ENCODE measurements around the gene ABCB8.

ABCB8 gene

GRCh38 chr7:151028131-151028947 is at the start of gene ABCB8:
Gene ABCB8 (plus strand): TSS chr7:151028450. CDS start chr7:151028516, 66 bp downstream.
- DNase-seq, result peak; percentile 96

- no peak for DNase-seq
Observed at GRCh38 chr7:150979713-150980390, 48.4 kb upstream of the ABCB8 start.

- no peak for DNase-seq
Observed at GRCh38 chr7:150980663-150981062, 47.6 kb upstream of the ABCB8 start.

GRCh38 chr7:150981644-150982043 is 46.6 kb upstream of the ABCB8 start:
- no peak for DNase-seq

GRCh38 chr7:150982351-150982750 is 45.9 kb upstream of the ABCB8 start:
- DNase-seq, result no peak

- DNase-seq, result no peak
Observed at GRCh38 chr7:150983893-150984368, 44.3 kb upstream of the ABCB8 start.

- no peak for DNase-seq
Observed at GRCh38 chr7:150986099-150986512, 42.1 kb upstream of the ABCB8 start.

- DNase-seq, result no peak
Observed at GRCh38 chr7:150986556-150986955, 41.7 kb upstream of the ABCB8 start.

- peak; percentile 83 for DNase-seq
Observed at GRCh38 chr7:150988230-150989226, 39.7 kb upstream of the ABCB8 start.

GRCh38 chr7:150989456-150989855 is 38.8 kb upstream of the ABCB8 start:
- DNase-seq, result no peak

GRCh38 chr7:150990416-150991186 is 37.6 kb upstream of the ABCB8 start, which contains the start of gene NOS3:
Gene NOS3 (plus strand): TSS chr7:150991017. CDS start chr7:150993804, 2,787 bp downstream.
- DNase-seq, result no peak

GRCh38 chr7:150992051-150992640 is 36.1 kb upstream of the ABCB8 start:
- DNase-seq, result no peak

GRCh38 chr7:150992833-150993302 is 35.4 kb upstream of the ABCB8 start:
- peak; percentile 44 for DNase-seq

GRCh38 chr7:150993511-150993910 is 34.7 kb upstream of the ABCB8 start:
- no peak for DNase-seq

- no peak for DNase-seq
Observed at GRCh38 chr7:150994141-150994837, 34.0 kb upstream of the ABCB8 start.

GRCh38 chr7:150994838-150995510 is 33.3 kb upstream of the ABCB8 start:
- no peak for DNase-seq

GRCh38 chr7:150996376-150997074 is 31.7 kb upstream of the ABCB8 start:
- no peak for DNase-seq

GRCh38 chr7:150997075-150997511 is 31.2 kb upstream of the ABCB8 start:
- DNase-seq, result no peak

GRCh38 chr7:150997817-150998216 is 30.4 kb upstream of the ABCB8 start:
- DNase-seq, result no peak
